ENCODE data around the gene IMPDH1.

DNA sequence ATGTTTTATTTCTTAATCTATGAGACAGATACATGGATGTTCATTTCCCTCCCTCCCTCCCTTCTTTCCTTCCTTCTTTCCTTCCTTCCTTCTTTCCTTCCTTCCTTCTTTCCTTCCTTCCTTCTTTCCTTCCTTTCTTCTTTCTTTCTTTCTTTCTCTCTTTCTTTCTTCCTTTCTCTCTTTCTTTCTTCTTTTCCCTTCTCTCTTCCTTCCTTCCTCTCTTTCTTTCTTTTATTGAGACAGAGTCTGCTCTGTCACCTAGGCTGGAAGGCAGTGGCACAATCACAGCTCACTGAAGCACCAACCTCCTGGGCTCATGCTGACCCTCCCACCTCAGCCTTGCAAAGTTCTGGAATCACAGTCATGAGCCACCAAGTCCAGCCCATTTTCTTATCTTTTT lies 42.8 kb downstream of the IMPDH1 start:
- TF ChIP-seq, protein P1, sequence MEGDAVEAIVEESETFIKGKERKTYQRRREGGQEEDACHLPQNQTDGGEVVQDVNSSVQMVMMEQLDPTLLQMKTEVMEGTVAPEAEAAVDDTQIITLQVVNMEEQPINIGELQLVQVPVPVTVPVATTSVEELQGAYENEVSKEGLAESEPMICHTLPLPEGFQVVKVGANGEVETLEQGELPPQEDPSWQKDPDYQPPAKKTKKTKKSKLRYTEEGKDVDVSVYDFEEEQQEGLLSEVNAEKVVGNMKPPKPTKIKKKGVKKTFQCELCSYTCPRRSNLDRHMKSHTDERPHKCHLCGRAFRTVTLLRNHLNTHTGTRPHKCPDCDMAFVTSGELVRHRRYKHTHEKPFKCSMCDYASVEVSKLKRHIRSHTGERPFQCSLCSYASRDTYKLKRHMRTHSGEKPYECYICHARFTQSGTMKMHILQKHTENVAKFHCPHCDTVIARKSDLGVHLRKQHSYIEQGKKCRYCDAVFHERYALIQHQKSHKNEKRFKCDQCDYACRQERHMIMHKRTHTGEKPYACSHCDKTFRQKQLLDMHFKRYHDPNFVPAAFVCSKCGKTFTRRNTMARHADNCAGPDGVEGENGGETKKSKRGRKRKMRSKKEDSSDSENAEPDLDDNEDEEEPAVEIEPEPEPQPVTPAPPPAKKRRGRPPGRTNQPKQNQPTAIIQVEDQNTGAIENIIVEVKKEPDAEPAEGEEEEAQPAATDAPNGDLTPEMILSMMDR (IDR thresholded peaks at IDR 0.05), result no peak
- TF ChIP-seq POLR2A (IDR thresholded peaks at IDR 0.05), result no peak
